ENCODE data around the gene WDR53.

DNA sequence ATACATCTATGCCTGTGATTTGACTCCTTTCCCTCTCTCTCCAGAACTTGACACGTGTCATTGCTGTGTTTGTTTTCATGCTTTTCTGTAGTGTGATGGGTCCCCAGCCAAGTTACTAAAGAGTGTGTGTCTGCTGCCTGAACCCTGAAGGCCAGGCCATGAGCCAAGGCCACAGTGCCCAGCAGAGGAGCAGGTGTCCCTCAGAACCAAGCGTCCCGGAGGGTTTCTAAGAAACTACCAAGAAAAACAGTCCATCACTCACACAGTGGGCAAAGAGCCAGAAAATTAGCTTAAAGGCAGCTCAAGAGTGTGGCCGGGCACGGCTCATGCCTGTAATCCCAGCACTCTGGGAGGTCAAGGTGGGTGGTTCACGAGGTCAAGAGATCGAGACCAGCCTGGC lies 35.3 kb upstream of the WDR53 start:
- TF ChIP-seq EZH2 (IDR thresholded peaks at IDR 0.05; ENCODE audit: insufficient read depth, poor library complexity, severe bottlenecking) (no peak), EZH2phosphoT487 (IDR thresholded peaks at IDR 0.05; ENCODE audit: insufficient read depth, low read depth) (no peak)
